GM19455 (cell line): ENCODE results near the gene DZIP3.
A peak's percentile ranks its signal among the peaks of the same experiment; 100 is the strongest.
"Not testable (repeated sequence)": the region's sequence is repeated elsewhere in the genome, so short reads cannot be mapped to it uniquely, and the experiment has no call there.

Experiments used
- ATAC-seq: cut with Tn5 transposase; IDR thresholded peaks from one replicate; pipeline ENCODE4 v1.9.1; 2021; ENCODE audit not compliant: unreplicated experiment

DZIP3 gene

DNA sequence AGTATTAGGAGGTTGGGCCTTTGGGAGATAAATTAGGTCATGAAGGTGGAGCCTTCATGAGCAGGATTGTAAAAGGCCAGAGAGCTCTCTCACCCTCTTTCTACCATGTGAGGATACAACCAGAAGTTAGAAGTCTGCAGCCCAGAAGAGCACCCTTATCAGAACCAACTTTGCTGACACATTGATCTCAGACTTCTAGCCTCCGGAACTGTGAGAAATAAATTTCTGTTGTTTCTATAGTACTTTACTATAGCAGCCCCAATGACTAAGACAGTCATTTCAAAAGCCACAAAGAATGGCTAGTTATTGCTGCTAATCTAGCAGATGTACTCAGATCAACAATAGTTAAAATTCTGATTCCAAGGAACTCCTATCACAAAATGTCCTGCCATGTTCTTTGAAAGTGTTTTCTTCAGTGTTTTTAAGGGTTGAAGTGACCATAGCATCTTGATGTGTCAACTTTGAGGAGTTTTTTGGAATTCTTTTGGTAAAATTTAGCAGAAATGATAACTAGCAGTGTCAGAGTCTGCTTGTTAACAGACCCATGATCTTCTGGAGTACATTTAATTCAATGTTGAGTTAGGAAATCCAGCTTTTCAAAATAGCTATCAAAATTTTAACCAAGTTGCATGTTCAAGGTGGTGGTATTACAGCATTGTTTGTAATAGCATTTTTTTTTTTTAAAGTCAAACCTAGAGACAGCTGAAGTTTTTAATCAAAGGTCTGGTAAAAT, 10.3 kb downstream of the DZIP3 start:
- ATAC-seq = no peak

DNA sequence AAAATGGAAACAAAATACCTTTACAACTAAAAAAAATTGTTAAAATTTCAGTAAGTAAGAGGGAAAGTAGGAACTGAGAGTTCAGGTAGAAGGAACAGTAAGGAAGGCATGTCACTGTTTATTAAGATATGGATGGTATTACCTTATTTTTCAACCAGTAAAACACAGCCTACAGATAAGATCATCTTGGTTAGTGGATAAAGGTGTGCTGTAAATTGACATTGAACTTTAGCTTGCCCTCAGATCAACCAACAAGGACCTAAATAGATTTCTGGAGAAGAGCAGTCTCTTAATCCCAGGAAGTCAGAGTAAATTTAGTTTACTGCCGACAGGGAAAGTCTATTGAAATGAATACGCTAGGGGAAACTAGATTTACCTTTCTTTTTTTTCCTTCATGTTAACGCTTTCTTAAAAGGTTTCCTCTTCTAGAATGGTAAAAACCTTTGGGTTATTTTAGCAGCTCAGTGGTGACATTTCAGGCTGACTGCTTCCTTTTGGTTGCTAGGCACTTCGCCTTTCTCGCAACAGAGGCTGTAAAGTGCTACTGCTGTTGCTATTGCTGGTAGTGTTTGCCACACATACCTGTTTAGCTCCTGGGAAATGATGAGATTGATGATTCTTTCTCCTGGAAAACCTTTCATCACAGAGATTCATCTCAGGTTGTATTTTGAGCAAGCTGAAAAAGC, 12.9 kb downstream of the DZIP3 start:
- no peak for ATAC-seq

DNA sequence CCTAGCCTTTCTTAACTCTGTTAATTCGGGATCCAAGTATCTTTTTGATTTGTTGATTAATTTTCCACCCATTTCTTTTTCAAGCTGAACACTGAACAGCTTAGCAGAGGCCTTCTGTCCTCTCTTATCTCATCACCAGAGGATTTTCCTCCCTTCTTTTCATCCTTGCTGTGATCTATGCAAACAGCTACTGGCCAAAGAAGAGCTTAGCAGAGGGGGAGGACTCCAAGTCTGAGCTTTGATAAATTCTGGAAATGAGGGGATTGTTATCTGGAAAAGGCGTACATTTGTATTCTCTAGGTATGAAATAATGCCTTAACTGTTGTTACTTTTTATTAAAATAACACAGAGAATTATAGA, 13.4 kb downstream of the DZIP3 start:
- no peak for ATAC-seq

DNA sequence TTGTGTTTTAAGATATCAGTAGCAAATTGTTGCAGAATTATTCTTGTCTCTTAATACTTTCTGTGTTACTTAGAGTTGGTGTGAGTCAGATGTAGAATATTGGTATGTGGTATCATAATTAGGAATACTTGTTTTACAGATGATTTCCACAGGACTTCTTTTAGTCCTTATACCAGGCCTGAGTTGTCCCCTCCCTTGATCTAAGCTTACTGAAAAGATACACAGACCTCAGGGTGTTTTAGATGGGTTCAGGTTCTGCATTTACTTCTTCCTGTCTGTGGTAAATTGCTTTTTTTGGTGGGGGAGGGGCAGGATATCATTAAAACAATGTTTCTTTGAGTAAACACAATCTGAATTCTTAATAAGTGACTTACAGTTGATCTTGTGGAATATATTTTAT, 14.2 kb downstream of the DZIP3 start:
- no peak for ATAC-seq

DNA sequence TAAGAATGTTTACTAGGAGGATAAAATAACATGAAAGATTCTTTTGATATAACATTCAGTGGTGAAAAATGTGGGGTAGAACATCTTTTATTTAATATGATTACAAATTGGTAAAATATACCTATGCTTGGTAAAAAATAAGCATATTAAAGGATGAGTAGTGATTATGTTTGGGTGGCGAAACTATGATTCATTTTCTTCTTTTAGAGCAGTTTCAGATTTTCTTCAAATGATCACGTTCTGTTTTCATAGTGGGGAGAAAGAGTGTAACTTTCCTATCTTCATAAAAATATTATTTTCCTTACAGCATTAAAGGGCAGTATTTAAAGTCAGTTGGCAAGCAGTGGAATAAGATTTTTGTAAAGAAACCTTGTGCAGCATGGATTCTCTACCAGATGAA, 15.5 kb downstream of the DZIP3 start:
- no peak for ATAC-seq

DNA sequence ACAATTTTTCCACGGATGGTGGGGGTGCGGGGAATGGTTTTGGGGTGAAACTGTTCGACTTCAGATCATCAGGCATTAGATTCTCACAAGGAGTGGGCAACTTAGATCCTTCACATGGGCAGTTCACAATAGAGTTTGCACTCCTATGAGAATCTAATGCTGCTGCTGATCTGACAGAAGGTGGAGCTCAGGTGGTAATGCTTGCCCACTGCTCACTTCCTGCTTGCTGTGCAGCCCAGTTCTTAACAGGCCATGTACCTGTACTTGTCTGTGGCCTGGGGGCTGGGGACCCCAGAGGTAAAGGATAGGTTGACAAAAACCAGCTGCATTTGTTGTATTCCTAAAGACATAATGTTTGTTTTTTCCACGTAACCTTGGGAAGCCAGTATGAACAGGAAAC, 16.0 kb downstream of the DZIP3 start:
- ATAC-seq = no peak

DNA sequence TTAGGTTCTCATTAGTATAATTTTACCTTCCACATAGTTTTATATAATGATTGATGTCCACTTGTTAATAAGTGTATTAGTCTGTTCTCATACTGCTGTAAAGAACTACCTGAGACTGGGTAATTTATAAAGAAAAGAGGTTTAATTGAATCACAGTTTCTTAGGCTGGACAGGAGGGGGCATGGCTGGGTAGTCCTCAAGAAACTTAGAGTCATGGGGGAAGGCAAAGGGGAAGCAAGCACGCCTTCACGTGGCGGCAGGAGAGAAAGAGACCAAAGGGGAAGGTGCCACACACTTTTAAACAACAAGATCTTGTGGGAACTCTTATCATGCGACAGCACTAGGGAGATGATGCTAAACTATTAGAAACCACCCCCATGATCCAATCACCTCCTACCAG, 19.2 kb downstream of the DZIP3 start:
- no peak for ATAC-seq

DNA sequence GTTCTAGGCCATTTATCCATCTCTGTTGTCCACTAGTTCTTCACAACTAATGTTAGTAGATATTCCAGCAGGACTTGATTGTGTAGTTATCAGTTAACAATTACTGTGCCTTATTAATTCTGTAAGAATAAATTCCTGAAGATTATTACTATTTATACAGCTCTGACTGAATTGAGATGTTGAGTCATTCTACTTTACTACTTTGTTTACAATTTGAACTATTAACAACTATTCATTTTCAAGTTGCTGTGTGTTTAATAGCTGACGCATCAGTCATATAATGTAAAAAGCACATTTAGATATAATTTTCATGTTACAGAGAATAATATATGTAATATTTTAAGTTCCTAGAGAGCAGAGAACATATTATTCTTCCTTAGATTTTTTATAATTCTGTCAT, 21.1 kb downstream of the DZIP3 start:
- no peak for ATAC-seq

DNA sequence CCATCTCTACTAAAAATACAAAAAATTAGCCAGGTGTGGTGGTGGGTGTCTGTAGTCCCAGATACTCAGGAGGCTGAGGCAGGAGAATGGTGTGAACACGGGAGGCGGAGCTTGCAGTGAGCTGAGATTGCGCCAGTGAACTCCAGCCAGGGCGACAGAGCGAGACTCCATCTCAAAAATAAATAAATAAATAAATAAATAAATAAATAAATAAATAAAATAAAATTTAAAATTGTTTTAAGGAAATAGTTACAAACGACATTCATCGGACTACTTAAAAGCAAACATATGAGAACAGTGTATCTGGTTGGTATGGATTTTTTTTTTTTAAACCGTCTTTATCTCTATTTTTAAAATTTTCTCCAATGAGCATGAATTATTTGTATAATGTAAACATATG, 26.6 kb downstream of the DZIP3 start:
- not testable (repeated sequence) for ATAC-seq

DNA sequence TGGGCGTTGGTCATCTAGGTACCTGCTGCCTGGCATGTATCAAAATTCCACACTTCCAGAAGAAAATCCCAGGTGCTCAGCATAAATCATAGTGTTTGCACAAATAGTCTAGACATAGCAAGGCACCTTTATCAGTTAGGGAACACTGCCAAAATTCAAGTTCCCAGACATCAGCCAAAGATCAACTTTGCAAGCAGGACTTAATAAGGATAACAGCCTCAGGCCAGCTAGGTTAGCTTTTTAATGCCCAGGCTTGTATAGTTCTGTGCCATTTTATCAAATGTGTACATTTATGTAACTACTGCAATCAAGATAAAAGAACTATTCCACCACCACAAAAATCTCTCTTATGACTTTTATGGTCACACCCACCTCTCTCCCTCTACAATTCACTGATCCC, 30.7 kb downstream of the DZIP3 start:
- ATAC-seq = no peak

DNA sequence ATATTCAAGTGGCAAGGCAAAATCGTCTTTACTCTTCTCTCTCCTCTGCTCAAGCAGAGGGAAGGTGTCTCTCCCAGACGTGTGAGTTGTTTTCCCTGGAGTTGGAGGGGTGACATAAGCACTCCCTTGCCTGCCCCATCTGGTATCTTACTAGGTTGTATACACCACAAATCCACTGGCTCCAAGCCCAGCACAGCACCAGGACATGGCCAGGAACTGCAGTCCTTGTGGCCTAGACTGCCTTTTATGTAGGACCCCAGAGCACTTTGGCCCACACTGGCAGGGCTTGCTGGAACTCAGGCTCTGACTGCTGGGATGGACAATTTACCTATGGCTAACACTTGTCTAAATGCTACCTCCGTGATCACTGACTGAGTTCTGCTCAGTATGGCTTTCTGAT, 34.0 kb downstream of the DZIP3 start:
- no peak for ATAC-seq

DNA sequence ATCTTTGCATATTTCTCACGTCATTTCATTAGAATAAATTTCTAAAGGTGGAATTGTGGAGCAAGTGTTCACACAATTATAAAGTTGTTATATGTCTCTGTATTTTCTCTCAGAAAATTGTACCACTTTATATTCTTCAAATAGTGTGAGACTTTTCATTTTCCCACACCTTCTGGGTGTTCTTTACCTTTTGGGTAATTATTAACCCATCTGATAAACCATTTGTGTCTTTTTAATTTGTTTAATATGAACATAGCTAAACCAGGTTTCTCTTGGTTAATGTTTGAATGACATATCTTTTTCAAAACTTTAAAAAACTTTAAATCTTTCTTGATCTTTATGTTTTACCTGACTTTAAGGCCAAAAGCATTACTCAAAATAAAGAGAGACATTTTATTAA, 40.5 kb downstream of the DZIP3 start:
- ATAC-seq = no peak

DNA sequence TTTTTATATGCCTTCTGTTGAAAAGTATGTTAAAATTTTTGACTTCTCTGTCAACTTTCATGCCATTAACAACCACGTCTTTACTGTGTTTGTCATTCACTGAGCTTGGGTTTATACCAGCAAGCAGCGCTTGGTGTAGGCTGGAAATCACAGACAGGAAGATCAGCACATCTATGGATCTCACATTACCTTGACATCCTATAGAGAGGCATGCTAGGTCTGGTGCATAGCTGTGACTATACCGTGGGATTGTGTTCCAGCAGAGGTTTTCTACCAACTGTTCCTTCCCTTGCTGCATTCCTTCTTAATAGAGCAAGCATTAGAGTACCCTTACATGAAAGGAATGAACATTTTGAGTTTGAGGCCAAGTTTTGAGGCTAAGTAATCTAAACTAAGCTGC, 53.0 kb downstream of the DZIP3 start:
- no peak for ATAC-seq

DNA sequence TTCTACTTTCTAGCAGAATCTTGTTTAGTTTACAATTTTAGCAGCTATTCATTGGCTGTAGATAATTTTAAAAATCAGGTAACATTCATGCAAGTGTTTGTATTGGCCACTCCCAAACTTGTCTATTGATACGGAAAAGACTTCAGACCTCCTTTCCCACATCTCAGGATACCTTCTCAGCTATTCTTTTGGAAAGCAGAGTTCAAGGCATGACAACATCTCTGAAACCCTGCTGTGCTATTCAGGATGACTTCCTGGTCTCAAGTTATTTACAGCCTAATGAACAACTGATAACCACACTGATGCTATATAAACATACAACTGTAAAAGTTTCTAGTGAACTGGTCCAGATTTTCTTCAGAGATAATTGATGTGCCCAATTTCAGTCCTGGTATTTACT, 55.8 kb downstream of the DZIP3 start:
- no peak for ATAC-seq

DNA sequence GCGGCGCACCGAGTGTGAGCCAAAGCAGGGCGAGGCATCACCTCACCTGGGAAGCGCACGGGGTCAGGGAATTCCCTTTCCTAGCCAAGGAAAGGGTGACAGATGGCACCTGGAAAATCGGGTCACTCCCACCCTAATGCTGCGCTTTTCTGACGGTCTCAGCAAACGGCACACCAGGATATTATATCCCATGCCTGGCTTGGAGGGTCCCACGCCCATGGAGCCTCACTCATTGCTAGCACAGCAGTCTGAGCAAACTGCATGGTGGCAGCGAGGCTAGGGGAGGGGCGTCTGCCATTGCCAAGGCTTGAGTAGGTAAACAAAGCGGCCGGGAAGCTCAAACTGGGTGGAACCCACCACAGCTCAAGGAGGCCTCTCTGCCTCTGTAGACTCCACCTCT, 66.1 kb downstream of the DZIP3 start:
- not testable (repeated sequence) for ATAC-seq

DNA sequence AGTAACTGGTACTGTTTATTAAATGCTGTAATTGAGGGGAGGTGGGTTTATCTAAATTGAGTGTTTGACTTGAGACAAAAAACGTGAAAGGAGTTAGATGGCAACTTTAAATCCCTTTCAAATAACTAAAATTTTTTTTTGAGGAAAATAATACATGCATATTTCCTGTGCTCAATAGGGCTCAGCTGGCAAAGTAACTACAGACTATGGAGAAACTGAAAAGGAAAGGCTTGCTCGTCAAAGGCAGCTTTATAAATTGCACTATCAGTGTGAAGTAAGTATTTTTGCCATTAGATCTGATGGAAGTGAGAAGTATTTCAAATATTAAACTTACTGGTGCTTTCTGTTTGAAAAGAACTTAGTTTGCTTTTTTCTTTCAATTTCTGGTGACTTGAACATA, 72.2 kb downstream of the DZIP3 start:
- no peak for ATAC-seq

DNA sequence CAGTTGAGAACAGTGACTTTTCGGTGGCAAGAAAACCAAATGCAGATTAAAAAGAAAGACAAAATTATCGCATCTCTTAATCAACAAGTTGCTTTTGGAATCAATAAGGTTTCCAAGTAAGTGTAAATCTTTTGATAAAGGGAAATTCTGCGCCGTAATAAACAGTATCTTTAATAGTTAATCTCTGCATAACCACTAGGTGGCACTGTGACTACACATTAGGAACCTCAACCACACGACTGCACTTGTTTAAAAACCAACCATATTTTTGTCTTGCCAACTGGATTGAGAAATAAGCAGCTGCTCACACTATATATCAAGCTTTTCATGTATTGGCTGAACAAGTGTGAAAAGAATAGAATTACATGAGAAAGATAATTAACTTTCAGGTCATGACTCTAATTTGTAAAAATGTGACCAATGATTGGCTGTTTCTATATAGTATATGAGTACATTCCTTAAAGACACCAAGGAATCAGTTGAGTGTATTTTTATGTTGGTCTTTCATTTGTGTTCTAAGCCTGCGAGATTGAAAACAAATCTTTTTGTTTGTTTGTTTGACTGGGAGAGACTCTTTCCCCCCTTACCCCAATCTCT, 72.7 kb downstream of the DZIP3 start:
- ATAC-seq = peak; percentile 83

DNA sequence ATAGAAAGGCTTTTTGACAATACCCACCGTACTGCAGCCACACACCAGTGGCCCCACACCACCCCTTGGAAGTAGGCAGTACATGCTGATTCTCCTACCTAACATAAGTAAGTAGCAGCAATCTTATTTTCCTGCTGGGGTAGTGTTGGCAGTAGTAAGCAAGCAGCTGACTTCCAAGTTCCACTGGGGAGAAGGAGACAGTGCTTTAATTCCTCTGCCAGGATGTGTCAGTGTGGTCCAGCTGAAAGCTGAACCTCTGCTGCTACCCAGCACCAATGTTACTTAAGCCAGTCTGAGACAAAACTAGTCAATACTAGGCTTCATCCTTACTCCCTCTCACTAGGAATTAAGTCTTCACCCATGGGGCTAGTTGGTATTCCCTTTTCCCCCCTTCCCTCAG, 74.7 kb downstream of the DZIP3 start:
- no peak for ATAC-seq

DNA sequence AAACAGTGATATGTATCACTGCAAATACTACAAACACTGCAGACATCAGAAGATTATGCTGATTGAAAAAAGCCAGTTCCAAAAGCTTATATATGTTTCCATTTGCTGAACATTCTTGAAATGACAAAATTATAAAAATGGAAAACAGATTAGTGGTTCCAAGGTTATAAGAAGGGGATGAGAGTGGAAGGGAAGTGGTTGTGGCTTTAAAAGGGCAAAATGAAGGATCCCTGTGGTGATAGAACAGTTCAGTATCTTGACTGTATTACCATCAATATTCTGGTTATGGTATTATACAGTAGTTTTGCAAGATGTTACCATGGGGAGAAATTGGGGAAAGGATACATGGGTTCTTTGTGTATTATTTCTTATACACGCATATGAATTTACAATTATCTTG, 77.8 kb downstream of the DZIP3 start:
- ATAC-seq = no peak

DNA sequence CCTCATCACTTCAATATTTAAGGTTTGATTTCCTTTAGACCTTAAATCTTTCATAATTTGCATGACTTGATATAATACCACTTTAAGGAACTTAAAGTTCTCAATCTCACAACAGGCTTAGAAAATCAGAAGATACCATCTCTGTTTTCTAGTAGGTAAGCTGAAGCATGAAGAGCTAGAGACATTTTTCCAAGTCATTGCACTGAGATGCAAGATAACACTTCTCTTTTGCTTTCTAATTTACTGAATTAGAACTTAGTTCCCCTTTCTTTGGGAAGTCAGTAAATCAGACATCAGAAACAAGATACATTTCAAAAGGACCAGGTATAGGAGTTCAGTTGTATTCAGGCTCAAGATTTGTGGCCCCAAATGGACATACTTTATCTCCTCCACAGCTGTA, 79.7 kb downstream of the DZIP3 start:
- no peak for ATAC-seq

DNA sequence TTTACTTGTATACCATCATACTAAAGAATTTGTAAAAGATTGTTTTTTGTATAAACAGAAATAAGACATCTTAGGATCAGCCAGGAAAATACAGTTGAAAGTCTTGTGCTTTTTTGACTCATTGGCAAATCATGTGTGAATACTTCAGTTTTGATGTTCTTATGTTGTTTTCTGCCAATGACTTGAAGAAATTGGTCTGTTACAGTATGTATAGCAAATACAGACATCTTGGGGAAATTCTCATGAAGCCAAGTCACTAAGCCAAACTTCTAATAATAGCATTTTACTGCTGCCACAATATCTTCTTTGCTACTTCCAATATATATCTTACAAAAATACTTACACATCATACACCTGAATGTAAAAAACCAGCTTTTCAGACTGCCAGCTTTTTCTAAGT, 83.2 kb downstream of the DZIP3 start:
- no peak for ATAC-seq

DNA sequence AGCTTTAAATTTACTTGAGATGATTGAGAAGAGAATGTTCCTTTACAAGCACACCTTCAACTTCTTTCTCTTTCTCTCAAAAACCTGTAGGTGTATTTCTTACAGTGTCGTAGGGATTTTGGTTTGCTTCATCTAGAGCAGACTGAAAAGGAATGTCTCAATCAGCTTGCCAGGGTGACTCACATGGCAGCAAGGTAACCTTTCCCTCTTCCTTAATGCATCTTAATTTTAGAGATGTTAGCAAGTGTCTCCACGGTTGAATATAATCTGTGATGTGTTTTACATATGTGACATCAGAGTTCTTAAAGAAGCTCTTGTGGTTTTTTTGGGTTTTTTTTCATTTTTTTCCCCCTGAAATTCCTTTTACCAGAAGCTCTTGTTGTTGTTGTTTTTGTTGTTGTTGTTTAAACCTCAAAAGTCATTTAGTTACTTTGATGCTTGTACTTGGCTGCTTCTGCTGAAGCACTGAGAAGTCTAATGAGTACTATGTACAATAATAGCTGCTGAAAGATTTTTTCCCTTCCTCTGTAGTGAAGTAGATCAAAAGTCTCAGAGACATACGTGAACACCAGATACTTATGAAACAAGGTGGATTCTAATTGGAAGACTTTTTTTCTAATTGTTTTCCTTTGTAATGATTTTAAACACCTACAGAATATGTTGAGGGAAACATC, 84.6 kb downstream of the DZIP3 start:
- ATAC-seq = no peak
